HCT116 (cell line): ENCODE measurements around the gene MRPL21. TPM values are rescaled to one million over a fixed set of nuclear protein-coding genes. Genes with fewer than 3 reads are reported as not detected.

Experiments used
- ATAC-seq: fragments of 200-7000 bp; cut with Tn5 transposase; 2 replicates; pipeline ENCODE4 v1.9.1; 2020; ENCODE audit warnings: mild to moderate bottlenecking, moderate library complexity
- BruUV-seq: library from RNA; stranded (reverse); fragments of 400-500 nt; replicated peaks from 2 replicates; lab custom pipeline; 2021; lab: Mats Ljungman, UMichigan
- CTCF ChIA-PET: fragments of 300-600 bp; sonication (Branson Sonifier 250); formaldehyde crosslinking; loops from one replicate; lab custom pipeline; 2021; ENCODE audit warnings: antibody characterized with exemption; lab: Charles Lee
- POLR2A ChIA-PET: fragments of 300-600, 350-600 bp; sonication (Branson Sonifier 250); formaldehyde crosslinking; loops from one replicate; lab custom pipeline; 2021; ENCODE audit warnings: antibody characterized with exemption; lab: Charles Lee
- RAD21 ChIA-PET, 2 experiments: fragments of 300-600 bp; sonication (Branson Sonifier 250); formaldehyde crosslinking; loops; one replicate each; lab custom pipeline; 2023; ENCODE audit warnings: low total read pairs in 2 of 2; ENCODE audit not compliant: uncharacterized antibody in 2 of 2, unreplicated experiment in 2 of 2, low non-redundant PET in 1 of 2; lab: Charles Lee
- DNase-seq: peaks from one replicate; pipeline ENCODE4 v3.0.0-alpha.2; 2010; ENCODE audit warnings: low read depth, low spot score
- H2AFZ ChIP-seq: fragments of 200-600 bp; shearing (Covaris generic), sonication (generic); 2 replicates; pipeline ENCODE4 v1.6.1; 2017; ENCODE audit warnings: low read depth, mixed run types, mixed read lengths, antibody characterized with exemption, low read length; ENCODE audit not compliant: poor library complexity, severe bottlenecking
- H3K27ac ChIP-seq: 2 replicates; pipeline ENCODE4 v1.5.1; 2012; ENCODE audit warnings: low read depth, low read length
- H3K27me3 ChIP-seq: fragments of 200-600 bp; sonication (generic); 2 replicates; pipeline ENCODE4 v1.6.1; 2016; ENCODE audit warnings: mixed run types, low read length, mixed read lengths; ENCODE audit not compliant: insufficient read depth
- H3K36me3 ChIP-seq, 2 experiments: fragments of 200-500 bp in 1 of 2; fragments of 200-600 bp in 1 of 2; sonication (Bioruptor generic) in 1 of 2; sonication (generic) in 1 of 2; 2 replicates each; pipeline versions ENCODE4 v1.5.1 to v1.6.1; 2014 to 2016; ENCODE audit warnings: low read length in 2 of 2, inconsistent platforms in 1 of 2, mixed read lengths in 1 of 2, mixed run types in 1 of 2; ENCODE audit not compliant: insufficient read depth in 2 of 2, control insufficient read depth in 1 of 2
- H3K4me1 ChIP-seq, 2 experiments: fragments of 200-600 bp in 1 of 2; sonication (generic) in 1 of 2; 2 replicates each; pipeline versions ENCODE4 v1.5.1 to v1.6.1; 2012 to 2017; ENCODE audit warnings: low read length in 2 of 2, inconsistent platforms in 1 of 2, mild to moderate bottlenecking in 1 of 2, mixed read lengths in 1 of 2, mixed run types in 1 of 2, moderate library complexity in 1 of 2; ENCODE audit not compliant: insufficient read depth in 2 of 2, control insufficient read depth in 1 of 2
- H3K4me2 ChIP-seq: fragments of 200-600 bp; sonication (generic); 2 replicates; pipeline ENCODE4 v1.6.1; 2017; ENCODE audit warnings: mixed run types, low read length, mixed read lengths
- H3K4me3 ChIP-seq, 2 experiments: fragments of 200-600 bp in 1 of 2; sonication (generic) in 1 of 2; replicated peaks in 1 of 2; 2 replicates each; pipeline ENCODE4 v1.5.1; 2011 to 2016; ENCODE audit warnings: low read length in 2 of 2, control low read depth in 1 of 2, low read depth in 1 of 2, mild to moderate bottlenecking in 1 of 2, mixed read lengths in 1 of 2, mixed run types in 1 of 2
- H3K79me2 ChIP-seq: fragments of 200-600 bp; sonication (generic); 2 replicates; pipeline ENCODE4 v1.6.1; 2017; ENCODE audit warnings: mild to moderate bottlenecking, mixed run types, low read length, moderate library complexity, mixed read lengths; ENCODE audit not compliant: insufficient read depth
- H3K9ac ChIP-seq: fragments of 200-600 bp; sonication (generic); 2 replicates; pipeline ENCODE4 v1.6.1; 2016; ENCODE audit warnings: low read length, mixed read lengths
- H3K9me2 ChIP-seq: fragments of 200-600 bp; sonication (generic), shearing (Covaris generic); 2 replicates; pipeline ENCODE4 v1.6.1; 2017; ENCODE audit warnings: mixed run types, mild to moderate bottlenecking, moderate library complexity; ENCODE audit not compliant: insufficient read depth
- H3K9me3 ChIP-seq, 2 experiments: fragments of 200-500 bp in 1 of 2; fragments of 200-600 bp in 1 of 2; sonication (Bioruptor generic) in 1 of 2; sonication (generic) in 1 of 2; 2 replicates each; pipeline ENCODE4 v1.6.1; 2014 to 2017; ENCODE audit warnings: low read length in 2 of 2, mixed read lengths in 2 of 2, inconsistent platforms in 1 of 2, low read depth in 1 of 2, mild to moderate bottlenecking in 1 of 2, mixed run types in 1 of 2, moderate library complexity in 1 of 2; ENCODE audit not compliant: control insufficient read depth in 1 of 2, insufficient read depth in 1 of 2
- H4K20me1 ChIP-seq: fragments of 200-600 bp; sonication (generic), shearing (Covaris generic); 2 replicates; pipeline ENCODE4 v1.6.1; 2017; ENCODE audit warnings: mixed run types, mild to moderate bottlenecking, moderate library complexity; ENCODE audit not compliant: insufficient read depth
- ATF3 ChIP-seq: IDR thresholded peaks from 2 replicates; pipeline ENCODE4 v1.6.1; 2012
- CBX3 ChIP-seq: IDR thresholded peaks from 2 replicates; pipeline ENCODE4 v1.6.1; 2012; ENCODE audit warnings: low read depth
- EGR1 ChIP-seq: IDR thresholded peaks from 2 replicates; pipeline ENCODE4 v1.6.1; 2012; ENCODE audit warnings: low read depth
- ELF1 ChIP-seq: IDR thresholded peaks from 2 replicates; pipeline ENCODE4 v1.6.1; 2012; ENCODE audit warnings: low read depth, borderline replicate concordance
- EZH2 ChIP-seq: fragments of 200-600 bp; sonication (generic); IDR thresholded peaks from 2 replicates; pipeline ENCODE4 v1.6.1; 2017; ENCODE audit warnings: antibody characterized with exemption, mixed run types
- EZH2phosphoT487 ChIP-seq: fragments of 200-600 bp; IDR thresholded peaks from 2 replicates; pipeline ENCODE4 v1.6.1; 2018; ENCODE audit warnings: antibody characterized with exemption, borderline replicate concordance
- FOSL1 ChIP-seq: IDR thresholded peaks from 2 replicates; pipeline ENCODE4 v1.6.1; 2012; ENCODE audit warnings: low read depth
- MAX ChIP-seq: IDR thresholded peaks from 2 replicates; pipeline ENCODE4 v1.6.1; 2012
- POLR2A ChIP-seq: IDR thresholded peaks from 2 replicates; pipeline ENCODE4 v1.7.0; 2011; ENCODE audit warnings: borderline replicate concordance; ENCODE audit not compliant: insufficient read depth, insufficient read length; ENCODE audit errors: extremely low read depth
- RAD21 ChIP-seq: IDR thresholded peaks from 2 replicates; pipeline ENCODE4 v1.6.1; 2012; ENCODE audit warnings: low read depth, mild to moderate bottlenecking
- REST ChIP-seq: IDR thresholded peaks from 2 replicates; pipeline ENCODE4 v1.6.1; 2012; ENCODE audit warnings: low read depth
- SIN3A ChIP-seq: IDR thresholded peaks from 2 replicates; pipeline ENCODE4 v1.6.1; 2012; ENCODE audit warnings: low read depth
- SP1 ChIP-seq: IDR thresholded peaks from 2 replicates; pipeline ENCODE4 v1.6.1; 2012; ENCODE audit warnings: low read depth
- TCF7L2 ChIP-seq: IDR thresholded peaks from 2 replicates; pipeline ENCODE4 v1.7.0; 2011; ENCODE audit warnings: borderline replicate concordance, inconsistent platforms; ENCODE audit not compliant: insufficient read depth, insufficient read length; ENCODE audit errors: extremely low read depth
- YY1 ChIP-seq: IDR thresholded peaks from 2 replicates; pipeline ENCODE4 v1.6.1; 2011; ENCODE audit warnings: low read length, low read depth, moderate library complexity, mild to moderate bottlenecking; ENCODE audit not compliant: insufficient replicate concordance; ENCODE audit errors: extremely low read depth
- ZBTB33 ChIP-seq: IDR thresholded peaks from 2 replicates; pipeline ENCODE4 v1.6.1; 2011; ENCODE audit warnings: mild to moderate bottlenecking, low read length, moderate library complexity; ENCODE audit not compliant: insufficient replicate concordance; ENCODE audit errors: extremely low read depth
- ZFX ChIP-seq: fragments of 450-650 bp; IDR thresholded peaks from 2 replicates; pipeline ENCODE4 v1.6.1; 2017
- ZNF274 ChIP-seq: fragments of 200-500 bp; sonication (Bioruptor generic); IDR thresholded peaks from 2 replicates; pipeline ENCODE4 v1.6.1; 2014; ENCODE audit warnings: mild to moderate bottlenecking, low read depth, low read length, inconsistent platforms
- intact Hi-C: fragments of 100-400 bp; cut with micrococcal nuclease; formaldehyde crosslinking; loops from 2 replicates; pipeline ENCODE4 v1.10.0; 2022
- total RNA-seq: library from RNA; stranded (reverse); gene quantifications from one replicate; pipeline ENCODE4 v1.2.1, GENCODE V29; 2021; ENCODE audit not compliant: unreplicated experiment
- TF ChIP-seq, protein P1 (sequence below), 3 experiments: fragments of 200-600 bp in 1 of 3; sonication (generic) in 1 of 3; IDR thresholded peaks in 2 of 3; conservative IDR thresholded peaks in 1 of 3; 2 replicates each; pipeline ENCODE4 v1.5.1; 2012 to 2017; ENCODE audit warnings: low read depth in 2 of 3, low read length in 2 of 3, antibody characterized with exemption in 1 of 3, borderline replicate concordance in 1 of 3, control low read depth in 1 of 3, mild to moderate bottlenecking in 1 of 3, mixed read lengths in 1 of 3, mixed run types in 1 of 3, moderate library complexity in 1 of 3; ENCODE audit not compliant: insufficient read depth in 1 of 3

Gene MRPL21
- total RNA-seq, 1 experiment from 2014 or later = 90.2 TPM

GRCh38 chr11:68893282-68893681, 10.3 kb downstream of the MRPL21 start:
- Histone ChIP-seq H3K27me3 (no peaks in the 10 kb centered on the region), H4K20me1 (no peaks in the 10 kb centered on the region), H2AFZ (no peak overlapping the region), H3K9ac (no peak overlapping the region), H3K4me3 (no peak overlapping the region)
- ATAC-seq (no peak), DNase-seq (no peak)
- POLR2A ChIA-PET = no interaction called here
- TF ChIP-seq RAD21 (no peak), EZH2 (no peak), ZBTB33 (no peak), FOSL1 (no peak), CBX3 (no peak), REST (no peak), MAX (no peak), ZNF274 (no peak), ZFX (no peak), ELF1 (no peak), YY1 (no peak), POLR2A (no peak), SP1 (no peak), ATF3 (no peak), EZH2phosphoT487 (no peak), TCF7L2 (no peak), EGR1 (no peak), SIN3A (no peak)
- TF ChIP-seq, protein P1, sequence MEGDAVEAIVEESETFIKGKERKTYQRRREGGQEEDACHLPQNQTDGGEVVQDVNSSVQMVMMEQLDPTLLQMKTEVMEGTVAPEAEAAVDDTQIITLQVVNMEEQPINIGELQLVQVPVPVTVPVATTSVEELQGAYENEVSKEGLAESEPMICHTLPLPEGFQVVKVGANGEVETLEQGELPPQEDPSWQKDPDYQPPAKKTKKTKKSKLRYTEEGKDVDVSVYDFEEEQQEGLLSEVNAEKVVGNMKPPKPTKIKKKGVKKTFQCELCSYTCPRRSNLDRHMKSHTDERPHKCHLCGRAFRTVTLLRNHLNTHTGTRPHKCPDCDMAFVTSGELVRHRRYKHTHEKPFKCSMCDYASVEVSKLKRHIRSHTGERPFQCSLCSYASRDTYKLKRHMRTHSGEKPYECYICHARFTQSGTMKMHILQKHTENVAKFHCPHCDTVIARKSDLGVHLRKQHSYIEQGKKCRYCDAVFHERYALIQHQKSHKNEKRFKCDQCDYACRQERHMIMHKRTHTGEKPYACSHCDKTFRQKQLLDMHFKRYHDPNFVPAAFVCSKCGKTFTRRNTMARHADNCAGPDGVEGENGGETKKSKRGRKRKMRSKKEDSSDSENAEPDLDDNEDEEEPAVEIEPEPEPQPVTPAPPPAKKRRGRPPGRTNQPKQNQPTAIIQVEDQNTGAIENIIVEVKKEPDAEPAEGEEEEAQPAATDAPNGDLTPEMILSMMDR (IDR thresholded peaks at IDR 0.05 in 2 of 3, conservative IDR thresholded peaks at IDR 0.05 in 1 of 3; ENCODE audit: borderline replicate concordance in 1 of 3, insufficient read depth in 1 of 3, low read depth in 2 of 3, low read length in 2 of 3) = no peak
- TF ChIP-seq, all 23 proteins: peak for 0
- no peaks in the 10 kb centered on the region for H3K9me2 ChIP-seq
- H3K79me2 ChIP-seq = peaks cover 10% of the 10 kb centered on the region; the same call in 1 of the 2 replicates
- ChIA-PET CTCF (no interaction called here), RAD21 (no interaction called here)
- no peaks in the 10 kb centered on the region for H3K9me3 ChIP-seq
- H3K4me1 ChIP-seq = no peaks in the 10 kb centered on the region
- BruUV-seq = no TSS peak
- no peak overlapping the region for H3K27ac ChIP-seq
- peaks cover 35 to 40% of the 10 kb centered on the region in 2 experiments; a peak in 3 of 4 replicates for H3K36me3 ChIP-seq
- intact Hi-C loops = no loop called here
- no peak overlapping the region for H3K4me2 ChIP-seq
